HCT116 (cell line): ENCODE results near the gene HAUS1.

Source experiments
- CTCF ChIP-seq, 3 experiments: fragments of 200-600 bp in 1 of 3; sonication (generic) in 1 of 3; IDR thresholded peaks in 2 of 3; conservative IDR thresholded peaks in 1 of 3; 2 replicates each; pipeline ENCODE4 v1.5.1; 2012 to 2017; ENCODE audit warnings: low read depth in 2 of 3, low read length in 2 of 3, antibody characterized with exemption in 1 of 3, borderline replicate concordance in 1 of 3, control low read depth in 1 of 3, mild to moderate bottlenecking in 1 of 3, mixed read lengths in 1 of 3, mixed run types in 1 of 3, moderate library complexity in 1 of 3; ENCODE audit not compliant: insufficient read depth in 1 of 3
- EZH2phosphoT487 ChIP-seq: fragments of 200-600 bp; IDR thresholded peaks from 2 replicates; pipeline ENCODE4 v1.6.1; 2018; ENCODE audit warnings: antibody characterized with exemption, borderline replicate concordance
- JUND ChIP-seq: IDR thresholded peaks from 2 replicates; pipeline ENCODE4 v1.6.1; 2012
- POLR2A ChIP-seq: IDR thresholded peaks from 2 replicates; pipeline ENCODE4 v1.7.0; 2011; ENCODE audit warnings: borderline replicate concordance; ENCODE audit not compliant: insufficient read depth, insufficient read length; ENCODE audit errors: extremely low read depth
- POLR2AphosphoS5 ChIP-seq: IDR thresholded peaks from 2 replicates; pipeline ENCODE4 v1.6.1; 2011; ENCODE audit warnings: mild to moderate bottlenecking, low read depth, low read length, moderate library complexity
- RAD21 ChIP-seq: IDR thresholded peaks from 2 replicates; pipeline ENCODE4 v1.6.1; 2012; ENCODE audit warnings: low read depth, mild to moderate bottlenecking
- SP1 ChIP-seq: IDR thresholded peaks from 2 replicates; pipeline ENCODE4 v1.6.1; 2012; ENCODE audit warnings: low read depth
- YY1 ChIP-seq: IDR thresholded peaks from 2 replicates; pipeline ENCODE4 v1.6.1; 2011; ENCODE audit warnings: low read length, low read depth, moderate library complexity, mild to moderate bottlenecking; ENCODE audit not compliant: insufficient replicate concordance; ENCODE audit errors: extremely low read depth
- ZNF274 ChIP-seq: fragments of 200-500 bp; sonication (Bioruptor generic); IDR thresholded peaks from 2 replicates; pipeline ENCODE4 v1.6.1; 2014; ENCODE audit warnings: mild to moderate bottlenecking, low read depth, low read length, inconsistent platforms
- TF ChIP-seq, protein P1 (sequence below): IDR thresholded peaks from 2 replicates; pipeline ENCODE4 v1.6.1; 2012; ENCODE audit warnings: low read depth

GRCh38 chr18:46095532-46095931, 8.7 kb upstream of the HAUS1 start:
- TF ChIP-seq POLR2AphosphoS5 (no peak), JUND (no peak), RAD21 (no peak), CTCF (IDR thresholded peaks at IDR 0.05 in 2 of 3, conservative IDR thresholded peaks at IDR 0.05 in 1 of 3; ENCODE audit: borderline replicate concordance in 1 of 3, insufficient read depth in 1 of 3, low read depth in 2 of 3, low read length in 2 of 3) (no peak), ZNF274 (no peak), POLR2A (no peak), SP1 (no peak), EZH2phosphoT487 (no peak), YY1 (no peak)
- TF ChIP-seq, protein P1, sequence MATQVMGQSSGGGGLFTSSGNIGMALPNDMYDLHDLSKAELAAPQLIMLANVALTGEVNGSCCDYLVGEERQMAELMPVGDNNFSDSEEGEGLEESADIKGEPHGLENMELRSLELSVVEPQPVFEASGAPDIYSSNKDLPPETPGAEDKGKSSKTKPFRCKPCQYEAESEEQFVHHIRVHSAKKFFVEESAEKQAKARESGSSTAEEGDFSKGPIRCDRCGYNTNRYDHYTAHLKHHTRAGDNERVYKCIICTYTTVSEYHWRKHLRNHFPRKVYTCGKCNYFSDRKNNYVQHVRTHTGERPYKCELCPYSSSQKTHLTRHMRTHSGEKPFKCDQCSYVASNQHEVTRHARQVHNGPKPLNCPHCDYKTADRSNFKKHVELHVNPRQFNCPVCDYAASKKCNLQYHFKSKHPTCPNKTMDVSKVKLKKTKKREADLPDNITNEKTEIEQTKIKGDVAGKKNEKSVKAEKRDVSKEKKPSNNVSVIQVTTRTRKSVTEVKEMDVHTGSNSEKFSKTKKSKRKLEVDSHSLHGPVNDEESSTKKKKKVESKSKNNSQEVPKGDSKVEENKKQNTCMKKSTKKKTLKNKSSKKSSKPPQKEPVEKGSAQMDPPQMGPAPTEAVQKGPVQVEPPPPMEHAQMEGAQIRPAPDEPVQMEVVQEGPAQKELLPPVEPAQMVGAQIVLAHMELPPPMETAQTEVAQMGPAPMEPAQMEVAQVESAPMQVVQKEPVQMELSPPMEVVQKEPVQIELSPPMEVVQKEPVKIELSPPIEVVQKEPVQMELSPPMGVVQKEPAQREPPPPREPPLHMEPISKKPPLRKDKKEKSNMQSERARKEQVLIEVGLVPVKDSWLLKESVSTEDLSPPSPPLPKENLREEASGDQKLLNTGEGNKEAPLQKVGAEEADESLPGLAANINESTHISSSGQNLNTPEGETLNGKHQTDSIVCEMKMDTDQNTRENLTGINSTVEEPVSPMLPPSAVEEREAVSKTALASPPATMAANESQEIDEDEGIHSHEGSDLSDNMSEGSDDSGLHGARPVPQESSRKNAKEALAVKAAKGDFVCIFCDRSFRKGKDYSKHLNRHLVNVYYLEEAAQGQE, result no peak
